Measurements from ENCODE around the gene CHORDC1.
"Not testable (repeated sequence)": the region's sequence is repeated elsewhere in the genome, so short reads cannot be mapped to it uniquely, and the experiment has no call there.

CHORDC1 gene

GRCh38 chr11:90176069-90176468 is 46.8 kb downstream of the CHORDC1 start:
- Histone ChIP-seq H3K27me3 (no peaks in the 10 kb centered on the region), H3K36me3 (no peaks in the 10 kb centered on the region), H3K4me1 (peaks cover 0 to 4% (median 0%) of the 10 kb centered on the region in 10 experiments; a peak in 3 of 20 replicates), H3K4me2 (no peak overlapping the region), H3K27ac (no peak overlapping the region), H3K9me3 (replicated peaks in 1 of 11) (no peaks in the 10 kb centered on the region), H3K4me3 (no peak overlapping the region), H3K9ac (no peak overlapping the region), H4K20me1 (no peaks in the 10 kb centered on the region)
- TF ChIP-seq Cebpa-rat (IDR thresholded peaks at IDR 0.05): no peak

- no peaks in the 10 kb centered on the region for H3K27me3 ChIP-seq
These were observed 51.5 kb downstream of the CHORDC1 start for GRCh38 chr11:90171359-90171758.

GRCh38 chr11:90168571-90168970 is 54.3 kb downstream of the CHORDC1 start:
- H3K4me1 ChIP-seq: no peaks in the 10 kb centered on the region
- H3K9ac ChIP-seq: no peak overlapping the region
- H4K20me1 ChIP-seq: no peaks in the 10 kb centered on the region
- H3K9me3 ChIP-seq (replicated peaks in 1 of 11): peaks cover 0 to 10% (median 7%) of the 10 kb centered on the region in 11 experiments; a peak in 12 of 22 replicates
- TF ChIP-seq Cebpa-rat (IDR thresholded peaks at IDR 0.05): peak in 1 of 11 experiments; percentile 29; a peak in 1 of 22 replicates
- no peak overlapping the region for H3K4me3 ChIP-seq
- H3K27ac ChIP-seq: no peak overlapping the region
- no peaks in the 10 kb centered on the region for H3K36me3 ChIP-seq
- no peak overlapping the region for H3K4me2 ChIP-seq
- no peaks in the 10 kb centered on the region for H3K27me3 ChIP-seq

More at GRCh38 chr11:90171359-90171758, 51.5 kb downstream of the CHORDC1 start:
- H4K20me1 ChIP-seq: no peaks in the 10 kb centered on the region
- H3K4me2 ChIP-seq: no peak overlapping the region
- no peaks in the 10 kb centered on the region for H3K36me3 ChIP-seq
- H3K9ac ChIP-seq: no peak overlapping the region
- H3K27ac ChIP-seq: no peak overlapping the region
- TF ChIP-seq Cebpa-rat (IDR thresholded peaks at IDR 0.05): no peak
- H3K4me1 ChIP-seq: no peaks in the 10 kb centered on the region
- H3K9me3 ChIP-seq (replicated peaks in 1 of 11): peaks cover 0 to 10% (median 7%) of the 10 kb centered on the region in 11 experiments; a peak in 12 of 22 replicates
- H3K4me3 ChIP-seq: no peak overlapping the region

- not testable (repeated sequence) for H3K4me3 ChIP-seq; H3K27ac ChIP-seq; H3K36me3 ChIP-seq; H4K20me1 ChIP-seq; H3K4me1 ChIP-seq; H3K9me3 ChIP-seq (replicated peaks in 1 of 11); H3K4me2 ChIP-seq; H3K27me3 ChIP-seq; H3K9ac ChIP-seq
These were observed 55.1 kb downstream of the CHORDC1 start for GRCh38 chr11:90167704-90168103.

GRCh38 chr11:90166982-90167573 is 55.8 kb downstream of the CHORDC1 start:
- not testable (repeated sequence) for H3K9ac ChIP-seq

More at GRCh38 chr11:90166982-90167573, 55.8 kb downstream of the CHORDC1 start:
- not testable (repeated sequence) for H3K9me3 ChIP-seq (replicated peaks in 1 of 11); H3K27ac ChIP-seq; H3K4me3 ChIP-seq; H3K27me3 ChIP-seq; H4K20me1 ChIP-seq; H3K4me2 ChIP-seq; H3K36me3 ChIP-seq; H3K4me1 ChIP-seq
